Lower leg skin (tissue), 4 donors: ENCODE data around the gene FOXD1. TPM values are rescaled to one million over a fixed set of nuclear protein-coding genes. Genes with fewer than 3 reads are reported as not detected.

ENCODE experiments used
- DNase-seq, 2 donors: peaks; one replicate each; pipeline ENCODE4 v3.0.0-alpha.2; 2019; ENCODE audit warnings: low spot score in 2 of 2
- H3K4me3 ChIP-seq: fragments of 200-600 bp; sonication (generic); 2 replicates; pipeline ENCODE4 v1.5.1; 2017; ENCODE audit warnings: mild to moderate bottlenecking, low read depth; ENCODE audit not compliant: poor library complexity, severe bottlenecking
- CTCF ChIP-seq, 3 donors: fragments of 450-650 bp; IDR thresholded peaks; one replicate each; pipeline ENCODE4 v1.5.1; 2016; ENCODE audit warnings: antibody characterized with exemption in 3 of 3, mild to moderate bottlenecking in 3 of 3, moderate library complexity in 2 of 3
- POLR2A ChIP-seq, 2 donors: fragments of 450-650 bp; IDR thresholded peaks; one replicate each; pipeline ENCODE4 v1.6.1; 2016 to 2017; ENCODE audit warnings: antibody characterized with exemption in 2 of 2, mild to moderate bottlenecking in 1 of 2, moderate library complexity in 1 of 2
- WGBS, 2 donors: methylation state at CpG; one replicate each; pipeline ENCODE4 v1.1.5; 2018; 5-methylcytosine and 5-hydroxymethylcytosine counted together
- intact Hi-C: fragments of 100-400 bp; cut with DNase I; formaldehyde crosslinking; loops from one replicate; pipeline ENCODE4 v1.15.0; 2023; ENCODE audit warnings: low total_unique reads
- total RNA-seq, 4 donors: library from RNA; depleted of rRNA; stranded (reverse); fragments of >200 nt; gene quantifications; one replicate each; pipeline ENCODE4 v1.1.0, GENCODE V29; 2016

The FOXD1 gene
- total RNA-seq, 4 donors from 2014 or later = 0.63 to 2.2 (median 1.8) TPM

- WGBS, 2 donors = 66 to 77% methylated on average over 3 of the region's 3 CpGs
- DNase-seq = no peak
- intact Hi-C loops = no loop called here
- TF ChIP-seq POLR2A (IDR thresholded peaks at IDR 0.05) = no peak
- TF ChIP-seq CTCF (IDR thresholded peaks at IDR 0.05) = no peak
- no peak overlapping the region for H3K4me3 ChIP-seq
These were observed 37.7 kb upstream of the FOXD1 start for GRCh38 chr5:73486119-73486899.

GRCh38 chr5:73485715-73486114 lies 37.1 kb upstream of the FOXD1 start:
- DNase-seq = no peak
- no peak overlapping the region for H3K4me3 ChIP-seq
- WGBS, 2 donors = 80 to 91% methylated on average over 3 of the region's 3 CpGs
- no peak for TF ChIP-seq CTCF (IDR thresholded peaks at IDR 0.05)
- TF ChIP-seq POLR2A (IDR thresholded peaks at IDR 0.05) = no peak
- intact Hi-C loops = no loop called here

- TF ChIP-seq CTCF (IDR thresholded peaks at IDR 0.05) = no peak
- TF ChIP-seq POLR2A (IDR thresholded peaks at IDR 0.05) = no peak
- intact Hi-C loops = no loop called here
- WGBS, 2 donors = 90 to 91% methylated on average over 1 of the region's 1 CpG
- H3K4me3 ChIP-seq = no peak overlapping the region
- DNase-seq = no peak
These were observed 35.9 kb upstream of the FOXD1 start for GRCh38 chr5:73484511-73484910.

- intact Hi-C loops = no loop called here
- DNase-seq = no peak
These were observed 35.1 kb upstream of the FOXD1 start for GRCh38 chr5:73483676-73484075.

GRCh38 chr5:73482383-73483136 lies 34.0 kb upstream of the FOXD1 start:
- H3K4me3 ChIP-seq = no peak overlapping the region
- TF ChIP-seq POLR2A (IDR thresholded peaks at IDR 0.05) = no peak
- no peak for TF ChIP-seq CTCF (IDR thresholded peaks at IDR 0.05)
- no peak for DNase-seq
- intact Hi-C loops = no loop called here
- 86 to 91% methylated on average over 4 of the region's 4 CpGs for WGBS, 2 donors

More at GRCh38 chr5:73483676-73484075, 35.1 kb upstream of the FOXD1 start:
- WGBS, 2 donors = 84% methylated on average over 4 of the region's 4 CpGs
- TF ChIP-seq CTCF (IDR thresholded peaks at IDR 0.05) (no peak), POLR2A (IDR thresholded peaks at IDR 0.05) (no peak)
- H3K4me3 ChIP-seq = no peak overlapping the region
